Activated CD4-positive, alpha-beta T cell treated with anti-CD3 and anti-CD28 coated beads for 24 hours (primary cell): ENCODE data around the gene MYCBPAP.

Experiments
- DNase-seq, 2 donors: peaks; one replicate each; pipeline ENCODE4 v3.0.0-alpha.2; 2020; ENCODE audit warnings: low read depth in 2 of 2

MYCBPAP gene

GRCh38 chr17:50517504-50518383, 9.5 kb downstream of the MYCBPAP start:
- DNase-seq = no peak

- DNase-seq = no peak
These were observed 10.3 kb downstream of the MYCBPAP start for GRCh38 chr17:50518384-50519023.

- DNase-seq = no peak
These were observed 11.0 kb downstream of the MYCBPAP start for GRCh38 chr17:50519141-50519834.

GRCh38 chr17:50520483-50520882, 12.2 kb downstream of the MYCBPAP start:
- DNase-seq = no peak

GRCh38 chr17:50521514-50521913, 13.3 kb downstream of the MYCBPAP start:
- DNase-seq = no peak

GRCh38 chr17:50522766-50523165, 14.5 kb downstream of the MYCBPAP start:
- no peak for DNase-seq

GRCh38 chr17:50523208-50523607, 15.0 kb downstream of the MYCBPAP start:
- no peak for DNase-seq

- no peak for DNase-seq
These were observed 16.6 kb downstream of the MYCBPAP start for GRCh38 chr17:50524838-50525237.

- no peak for DNase-seq
These were observed 19.0 kb downstream of the MYCBPAP start for GRCh38 chr17:50527155-50527762.

- no peak for DNase-seq
These were observed 19.8 kb downstream of the MYCBPAP start for GRCh38 chr17:50527949-50528474.

GRCh38 chr17:50529849-50530248, 21.6 kb downstream of the MYCBPAP start:
- DNase-seq = no peak

- DNase-seq = no peak
These were observed 23.3 kb downstream of the MYCBPAP start for GRCh38 chr17:50531428-50532025.

- DNase-seq = no peak
These were observed 24.3 kb downstream of the MYCBPAP start, which contains the start of gene EPN3 for GRCh38 chr17:50532452-50533024. EPN3 (plus strand) TSS chr17:50532735; CDS start chr17:50536557, 3,822 bp downstream.

GRCh38 chr17:50533185-50533584, 24.9 kb downstream of the MYCBPAP start:
- DNase-seq = no peak

- DNase-seq = no peak
These were observed 25.5 kb downstream of the MYCBPAP start for GRCh38 chr17:50533720-50534148.

GRCh38 chr17:50534222-50534978, 26.2 kb downstream of the MYCBPAP start:
- no peak for DNase-seq

- no peak for DNase-seq
These were observed 26.7 kb downstream of the MYCBPAP start for GRCh38 chr17:50534979-50535326.

- DNase-seq = no peak
These were observed 27.2 kb downstream of the MYCBPAP start for GRCh38 chr17:50535407-50535806.

- no peak for DNase-seq
These were observed 28.7 kb downstream of the MYCBPAP start for GRCh38 chr17:50536683-50537646.
